NOMO-1 treated with dmso at 0.1 percent for 144 hours (cell line): ENCODE measurements around the gene RARRES2.
"Not testable (repeated sequence)": the region's sequence is repeated elsewhere in the genome, so short reads cannot be mapped to it uniquely, and the experiment has no call there.

Experiments used
- DNase-seq: peaks from one replicate; lab custom pipeline; 2025; ENCODE audit not compliant: unreplicated experiment; lab: John Stamatoyannopoulos, UW

Gene RARRES2

GRCh38 chr7:150341263-150342120, at the start of gene RARRES2:
Gene RARRES2 (minus strand): TSS chr7:150341629. CDS start chr7:150340609, 1,020 bp downstream.
- DNase-seq, result no peak

- DNase-seq, result no peak
These were observed 48.8 kb upstream of the RARRES2 start for GRCh38 chr7:150390205-150390604.

- no peak for DNase-seq
These were observed 48.0 kb upstream of the RARRES2 start for GRCh38 chr7:150389532-150389816.

DNA sequence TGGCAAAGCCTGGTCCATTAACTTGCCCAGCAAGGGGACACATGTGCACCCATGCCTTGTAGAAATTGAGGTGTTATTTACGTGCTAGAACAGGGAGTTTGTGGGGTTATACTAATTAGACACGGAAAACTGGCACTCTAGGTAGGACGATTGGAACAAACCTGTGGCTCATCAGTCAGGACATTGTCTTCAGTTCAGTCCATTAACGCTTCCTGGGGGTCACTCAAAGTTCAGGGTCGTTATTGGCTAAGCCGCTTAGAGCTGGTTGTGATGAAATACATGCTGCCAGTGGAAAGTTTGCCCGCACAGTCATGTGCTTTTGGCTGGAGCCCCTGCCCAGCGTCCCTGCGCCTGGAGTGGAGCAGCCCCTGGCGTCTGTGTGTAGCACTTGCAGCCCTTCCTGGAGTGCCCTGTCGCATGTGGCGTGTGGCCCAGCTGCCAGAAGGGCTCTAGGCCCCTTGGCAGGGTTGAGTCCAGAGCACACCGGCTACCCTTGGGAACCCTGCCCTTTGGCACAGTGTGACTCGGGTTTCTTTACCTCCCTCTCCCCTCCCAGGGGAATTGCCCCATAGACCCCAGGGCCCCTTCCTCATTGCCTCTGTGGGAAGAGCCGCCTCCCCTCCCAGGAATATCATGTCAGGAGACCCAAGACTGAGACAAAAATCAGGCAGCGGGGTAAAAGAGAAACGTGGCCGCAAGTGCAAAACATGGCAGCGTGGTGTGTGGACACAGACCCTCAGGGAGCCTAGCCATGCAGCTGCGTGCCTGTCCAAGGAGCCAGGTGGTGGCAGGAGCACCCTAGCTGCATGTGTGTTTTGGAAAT, 47.5 kb upstream of the RARRES2 start:
- peak; percentile 89 for DNase-seq

DNA sequence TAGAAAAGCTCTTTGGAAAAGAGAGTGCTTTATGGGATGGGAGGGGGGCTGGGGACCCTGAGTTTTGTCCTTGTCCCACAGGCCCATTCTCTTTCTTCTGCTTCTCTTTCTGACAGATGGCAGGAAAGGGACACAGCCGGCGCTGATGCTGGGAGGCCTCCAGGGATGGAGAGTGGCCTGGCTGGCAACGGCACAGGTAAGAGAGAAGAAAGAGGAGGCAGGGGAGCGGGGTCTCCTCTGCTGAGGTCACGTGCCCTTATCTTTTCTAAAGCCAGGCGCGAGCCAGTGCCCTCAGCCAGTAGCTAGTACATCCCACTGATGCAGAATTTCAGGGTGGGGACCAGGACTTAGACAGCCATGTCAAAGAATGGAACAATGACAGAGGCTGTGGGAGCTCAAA, 46.9 kb upstream of the RARRES2 start:
- DNase-seq, result no peak

GRCh38 chr7:150385884-150386283, 44.5 kb upstream of the RARRES2 start:
- DNase-seq, result not testable (repeated sequence)

- DNase-seq, result no peak
These were observed 43.9 kb upstream of the RARRES2 start for GRCh38 chr7:150385302-150385723.

GRCh38 chr7:150384406-150385301, 43.2 kb upstream of the RARRES2 start:
- DNase-seq, result peak; percentile 32

DNA sequence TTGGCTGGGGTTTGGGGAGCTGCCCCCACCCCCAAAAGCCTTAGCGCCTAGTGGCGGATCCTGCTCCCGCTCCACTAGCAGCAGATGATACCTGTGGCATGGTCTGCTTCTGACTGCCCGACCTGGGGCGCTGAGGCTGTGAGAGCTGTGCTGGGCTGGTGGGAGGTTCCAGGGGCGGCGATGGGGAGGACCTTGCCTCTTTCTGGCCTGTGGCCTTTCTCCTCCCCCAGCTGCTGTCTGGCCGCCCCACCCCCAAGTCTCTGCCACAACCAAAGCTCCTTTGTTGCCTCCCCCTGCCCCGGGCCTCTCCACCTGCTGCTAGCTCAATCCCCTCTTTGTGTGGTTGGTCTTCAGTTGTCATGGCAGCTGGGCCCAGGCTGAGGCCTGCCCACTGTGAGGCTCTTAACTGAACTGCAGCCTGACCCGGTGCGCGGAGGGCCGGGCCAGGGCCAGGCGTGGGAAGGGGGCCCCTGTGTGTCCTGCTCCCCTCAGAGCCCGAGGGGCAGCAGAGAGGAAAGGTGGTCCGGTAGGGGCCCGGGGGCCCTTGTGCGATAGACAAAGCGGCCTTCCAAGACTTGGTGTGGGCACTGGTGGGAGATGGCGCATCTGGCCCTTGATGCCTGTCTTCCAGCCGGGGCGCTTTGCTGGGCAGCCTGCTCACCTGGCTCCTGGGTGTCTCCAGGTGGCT, 42.4 kb upstream of the RARRES2 start:
- DNase-seq, result no peak

GRCh38 chr7:150382844-150383225, 41.4 kb upstream of the RARRES2 start:
- DNase-seq, result no peak

GRCh38 chr7:150382123-150382843, 40.9 kb upstream of the RARRES2 start:
- no peak for DNase-seq

- no peak for DNase-seq
These were observed 40.3 kb upstream of the RARRES2 start for GRCh38 chr7:150381785-150382122.

DNA sequence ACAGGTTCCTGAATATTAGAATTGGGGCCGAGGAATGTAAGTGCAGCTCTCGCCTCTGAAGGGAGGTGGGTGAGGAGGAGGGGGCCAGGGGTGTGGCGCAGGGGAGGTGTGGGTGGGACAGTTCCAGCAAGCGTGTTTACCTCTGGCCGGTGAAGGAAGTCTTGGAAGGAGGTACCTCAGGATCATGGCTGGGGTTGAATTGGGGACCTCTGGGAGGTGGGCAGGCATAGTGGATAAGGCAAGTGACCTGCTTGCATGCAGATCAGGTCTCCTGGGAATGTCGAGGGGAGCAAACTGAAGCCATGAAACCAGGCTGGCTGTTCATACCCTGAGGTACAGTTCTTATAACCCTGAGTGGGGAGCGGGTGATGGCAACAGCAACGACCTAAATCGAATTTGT, 39.7 kb upstream of the RARRES2 start:
- DNase-seq, result no peak

DNA sequence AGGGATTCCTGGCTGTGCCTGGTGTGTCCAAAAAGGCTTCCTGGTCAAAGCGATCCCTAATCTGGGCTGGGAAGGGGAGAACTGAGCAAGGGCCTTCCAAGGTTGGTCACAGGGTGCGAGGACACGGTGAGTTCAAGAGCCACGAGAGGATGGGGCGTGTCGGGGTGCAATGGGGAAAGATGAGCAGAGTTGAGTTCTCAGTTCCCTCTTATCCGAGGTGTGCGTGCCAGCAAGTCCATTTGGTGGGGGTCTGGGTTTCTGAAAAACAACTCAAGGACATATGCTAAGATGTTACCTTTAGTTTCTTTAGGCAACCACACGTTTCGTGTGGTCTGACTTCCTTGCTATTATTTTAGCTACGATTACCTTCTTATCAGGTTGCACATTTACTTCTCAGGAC, 39.0 kb upstream of the RARRES2 start:
- no peak for DNase-seq

DNA sequence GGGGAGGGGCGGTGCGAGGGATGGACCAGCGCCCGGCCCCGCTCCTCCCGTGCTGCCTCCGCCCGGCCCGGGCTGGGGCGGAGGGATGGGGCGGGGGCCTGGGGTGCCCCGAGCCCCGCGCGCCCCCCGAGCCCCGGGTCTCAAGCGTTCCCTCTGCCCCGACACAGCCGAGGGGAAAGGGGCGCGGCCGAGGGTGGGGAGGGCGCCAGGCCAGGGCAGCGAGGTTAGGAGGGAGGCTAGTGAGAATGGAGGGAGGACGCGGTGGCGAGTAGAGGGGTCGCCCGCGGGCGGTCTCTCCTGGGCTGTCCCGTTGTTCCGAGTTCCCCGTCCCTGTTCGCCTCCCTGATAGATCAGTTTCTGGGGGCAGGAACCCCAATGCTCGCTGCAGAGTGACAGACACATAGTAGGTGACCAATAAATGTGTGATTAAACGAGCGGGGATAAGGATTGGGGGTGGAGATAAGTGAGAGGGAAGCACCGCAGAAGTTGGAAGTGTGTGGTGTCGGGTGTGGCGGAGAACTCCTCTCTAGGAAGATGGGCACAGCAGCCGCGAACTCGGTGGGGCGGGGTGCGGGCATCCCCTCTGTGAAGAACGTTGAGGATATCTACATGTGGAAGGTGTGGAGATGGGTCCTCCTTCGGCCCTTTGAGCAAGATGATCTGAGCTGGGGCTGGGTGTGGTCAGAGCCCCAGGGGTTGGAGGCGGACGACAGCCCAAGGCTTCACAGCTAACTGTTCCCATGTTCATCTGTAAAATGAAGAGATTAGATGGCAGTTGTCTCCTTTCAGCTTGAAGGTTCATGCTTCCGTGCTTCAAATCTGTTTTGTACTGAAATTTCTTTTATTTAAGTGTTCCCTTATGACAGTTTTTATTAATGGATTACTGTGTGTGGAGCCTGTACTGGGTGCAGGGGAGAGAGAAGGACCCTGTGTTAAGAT, 38.3 kb upstream of the RARRES2 start:
- DNase-seq, result no peak

GRCh38 chr7:150378853-150379440, 37.5 kb upstream of the RARRES2 start, which contains the start of gene ZNF775:
Gene ZNF775 (plus strand): TSS chr7:150379330. CDS start chr7:150388471, 9,141 bp downstream.
- peak; percentile 80 for DNase-seq

DNA sequence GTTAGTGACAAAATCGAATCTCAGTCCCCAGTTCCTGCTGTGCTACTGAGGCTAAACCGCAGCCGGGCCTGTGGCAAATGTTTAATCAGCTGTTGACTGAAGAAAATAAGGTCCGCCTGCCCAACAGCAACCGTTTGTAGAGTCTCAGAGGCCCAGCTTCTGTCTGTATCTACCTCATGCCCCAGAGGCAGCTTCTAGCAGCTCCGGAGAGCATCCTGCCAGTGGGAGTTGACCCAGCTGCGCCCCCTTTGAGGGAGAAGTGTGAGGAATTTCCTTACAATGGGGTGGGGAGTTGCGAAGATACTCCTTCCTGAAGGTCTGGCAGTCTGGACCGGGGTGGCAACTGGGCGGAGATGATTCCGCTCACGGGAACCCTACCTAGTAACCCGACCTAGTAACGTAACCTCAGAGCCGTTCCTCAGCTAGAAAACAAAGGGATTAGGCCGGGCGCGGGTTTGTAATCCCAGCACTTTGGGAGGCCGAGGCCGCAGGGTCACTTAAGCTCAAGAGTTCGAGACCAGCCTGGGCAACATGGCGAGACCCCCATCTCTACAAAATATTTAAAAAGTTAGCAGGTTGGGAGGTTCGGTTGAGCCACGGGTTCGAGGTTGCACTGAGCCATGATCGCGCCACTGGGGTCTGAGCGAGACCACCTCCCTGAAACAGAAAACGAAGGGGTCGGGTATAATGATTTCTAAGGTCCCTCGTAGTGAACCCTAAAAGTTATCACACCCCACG, 36.9 kb upstream of the RARRES2 start:
- DNase-seq, result peak; percentile 23

DNA sequence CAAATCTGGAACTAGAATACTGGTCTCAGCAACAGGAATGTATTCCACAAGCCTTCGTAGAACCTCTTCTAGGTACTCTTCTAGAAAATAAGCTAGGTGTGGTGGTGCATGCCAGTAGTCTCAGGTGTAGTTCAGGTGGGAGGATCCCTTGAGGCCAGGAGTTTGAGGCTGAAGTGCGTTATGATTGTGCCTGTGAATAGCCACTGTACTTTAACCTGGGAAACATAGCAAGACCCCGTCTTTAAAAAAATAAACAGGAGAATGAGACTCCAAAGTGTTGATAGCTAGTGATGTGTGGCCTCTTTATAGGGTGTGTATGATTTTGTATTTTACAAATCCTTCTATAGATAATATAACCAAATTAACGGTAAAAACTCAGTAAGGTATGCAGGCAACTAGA, 36.2 kb upstream of the RARRES2 start:
- DNase-seq, result no peak
